ENCODE measurements around the gene NIBAN1.
A peak's percentile ranks its signal among the peaks of the same experiment; 100 is the strongest.
"Not testable (repeated sequence)": the region's sequence is repeated elsewhere in the genome, so short reads cannot be mapped to it uniquely, and the experiment has no call there.

Gene NIBAN1, protein sequence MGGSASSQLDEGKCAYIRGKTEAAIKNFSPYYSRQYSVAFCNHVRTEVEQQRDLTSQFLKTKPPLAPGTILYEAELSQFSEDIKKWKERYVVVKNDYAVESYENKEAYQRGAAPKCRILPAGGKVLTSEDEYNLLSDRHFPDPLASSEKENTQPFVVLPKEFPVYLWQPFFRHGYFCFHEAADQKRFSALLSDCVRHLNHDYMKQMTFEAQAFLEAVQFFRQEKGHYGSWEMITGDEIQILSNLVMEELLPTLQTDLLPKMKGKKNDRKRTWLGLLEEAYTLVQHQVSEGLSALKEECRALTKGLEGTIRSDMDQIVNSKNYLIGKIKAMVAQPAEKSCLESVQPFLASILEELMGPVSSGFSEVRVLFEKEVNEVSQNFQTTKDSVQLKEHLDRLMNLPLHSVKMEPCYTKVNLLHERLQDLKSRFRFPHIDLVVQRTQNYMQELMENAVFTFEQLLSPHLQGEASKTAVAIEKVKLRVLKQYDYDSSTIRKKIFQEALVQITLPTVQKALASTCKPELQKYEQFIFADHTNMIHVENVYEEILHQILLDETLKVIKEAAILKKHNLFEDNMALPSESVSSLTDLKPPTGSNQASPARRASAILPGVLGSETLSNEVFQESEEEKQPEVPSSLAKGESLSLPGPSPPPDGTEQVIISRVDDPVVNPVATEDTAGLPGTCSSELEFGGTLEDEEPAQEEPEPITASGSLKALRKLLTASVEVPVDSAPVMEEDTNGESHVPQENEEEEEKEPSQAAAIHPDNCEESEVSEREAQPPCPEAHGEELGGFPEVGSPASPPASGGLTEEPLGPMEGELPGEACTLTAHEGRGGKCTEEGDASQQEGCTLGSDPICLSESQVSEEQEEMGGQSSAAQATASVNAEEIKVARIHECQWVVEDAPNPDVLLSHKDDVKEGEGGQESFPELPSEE

DNA sequence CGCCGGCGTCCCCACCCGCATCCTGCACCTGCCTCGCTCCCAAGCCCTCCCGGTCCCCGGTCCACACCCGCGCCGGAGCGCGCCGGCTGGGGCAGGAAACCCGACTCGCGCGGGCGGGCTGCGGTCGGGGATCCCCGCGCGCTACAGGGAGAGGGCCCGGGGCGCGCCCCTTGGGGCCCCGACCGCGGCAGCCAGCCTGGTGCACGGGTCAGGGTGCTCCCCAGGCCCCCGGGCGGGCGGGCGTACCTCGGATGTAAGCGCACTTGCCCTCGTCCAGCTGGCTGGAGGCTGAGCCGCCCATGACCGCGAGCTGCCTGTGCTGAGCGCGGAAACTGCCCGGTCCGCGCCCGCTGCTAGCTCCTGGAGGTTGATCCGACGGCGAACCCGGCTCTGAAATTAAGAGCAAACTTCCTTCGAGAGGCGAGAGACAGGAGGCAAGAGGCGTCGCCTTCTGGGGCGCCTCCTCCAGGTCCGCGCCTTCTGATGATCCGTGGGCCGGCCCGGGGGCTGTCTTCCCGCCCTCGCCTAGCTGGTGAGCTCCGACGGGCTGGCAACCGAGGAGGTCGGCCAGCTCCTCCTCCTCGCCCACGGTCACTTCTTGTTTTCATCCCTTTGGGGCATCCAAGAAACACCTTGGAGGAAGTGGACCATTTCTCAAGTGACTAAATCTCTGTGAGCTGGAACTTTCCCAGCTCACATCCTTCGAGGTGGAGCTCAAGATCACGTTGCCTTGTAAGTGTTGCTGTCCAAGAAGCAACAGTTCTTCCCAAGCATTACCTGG, at the start of gene NIBAN1:
Gene NIBAN1, minus strand, starts transcription at position 453 of the 781 bp plus-strand sequence. Its CDS starts 152 bp downstream, at position 301.
- DNase-seq, result peak; percentile 51

DNA sequence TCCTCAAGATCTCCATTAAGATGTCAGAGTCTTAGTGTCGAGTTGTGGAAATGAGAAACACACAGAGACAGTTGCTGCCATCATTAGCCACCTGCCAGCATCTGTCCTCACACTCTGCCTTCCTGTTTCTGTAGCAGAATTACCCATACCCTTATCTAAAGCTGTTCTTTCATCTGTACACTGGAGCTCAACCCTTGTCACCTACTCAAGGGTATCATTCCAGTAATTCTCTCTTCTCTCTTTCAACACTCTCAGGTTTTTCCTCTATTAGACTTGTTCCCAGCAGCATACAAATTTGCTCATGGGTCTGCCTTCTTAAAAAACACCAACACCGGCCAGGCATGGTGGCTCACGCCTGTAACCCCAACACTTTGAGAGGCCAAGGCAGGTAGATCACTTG, 43.7 kb upstream of the NIBAN1 start:
- DNase-seq, result no peak

DNA sequence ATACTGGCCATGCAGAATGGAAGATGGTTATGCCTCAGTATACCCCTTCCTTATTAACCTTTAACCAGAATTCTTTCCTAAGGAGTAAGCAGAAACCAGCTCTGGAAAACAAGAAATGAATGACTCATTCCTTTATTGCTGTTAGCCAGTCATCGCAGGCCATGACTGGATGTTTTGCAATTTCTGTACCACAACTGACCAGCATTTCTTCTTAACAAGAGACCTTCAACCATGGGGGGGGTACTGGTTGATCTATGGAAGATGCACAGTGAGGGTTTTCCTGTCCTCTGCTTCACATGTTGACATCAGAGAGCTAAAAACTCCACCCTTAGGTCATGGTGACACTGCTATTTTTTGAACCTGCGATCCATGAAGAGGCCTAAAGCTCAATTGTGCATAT, 43.0 kb upstream of the NIBAN1 start:
- DNase-seq, result no peak

DNA sequence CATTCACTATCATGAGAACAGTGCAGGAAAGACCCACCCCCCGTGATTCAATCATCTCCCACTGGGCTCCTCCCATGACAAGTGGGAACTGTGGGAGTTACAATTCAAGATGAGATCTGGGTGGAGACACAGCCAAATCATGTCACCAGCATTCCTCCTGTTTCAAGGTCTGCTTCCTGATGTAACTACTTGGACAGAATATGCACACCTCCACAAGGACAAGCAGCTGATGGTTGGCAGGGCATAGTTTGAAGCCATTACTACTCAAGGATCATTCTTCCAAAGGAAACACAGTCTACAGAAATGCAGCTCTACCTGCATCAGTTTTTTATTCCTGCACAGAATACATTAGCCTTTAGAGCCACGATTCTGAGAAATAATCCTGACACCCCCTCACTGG, 42.6 kb upstream of the NIBAN1 start:
- DNase-seq, result no peak

DNA sequence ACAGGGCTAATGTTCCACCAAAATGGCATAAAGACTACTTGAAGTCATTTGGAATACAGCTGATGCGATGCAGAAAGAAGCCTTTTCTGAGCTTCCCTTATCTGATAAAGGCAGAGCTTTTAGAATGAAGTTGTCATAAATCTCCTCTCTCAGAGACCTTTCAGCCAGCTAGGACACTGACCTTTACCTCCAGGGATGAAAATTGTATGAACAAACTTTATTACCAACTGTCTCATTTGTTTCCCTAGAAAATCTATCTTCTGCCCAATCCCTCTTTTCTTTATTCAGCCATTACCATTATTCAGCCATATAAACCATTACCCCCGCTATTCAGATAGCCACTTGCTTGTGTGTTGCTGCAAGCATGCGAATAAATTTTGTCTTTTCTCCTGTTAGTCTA, 41.3 kb upstream of the NIBAN1 start:
- DNase-seq, result no peak

DNA sequence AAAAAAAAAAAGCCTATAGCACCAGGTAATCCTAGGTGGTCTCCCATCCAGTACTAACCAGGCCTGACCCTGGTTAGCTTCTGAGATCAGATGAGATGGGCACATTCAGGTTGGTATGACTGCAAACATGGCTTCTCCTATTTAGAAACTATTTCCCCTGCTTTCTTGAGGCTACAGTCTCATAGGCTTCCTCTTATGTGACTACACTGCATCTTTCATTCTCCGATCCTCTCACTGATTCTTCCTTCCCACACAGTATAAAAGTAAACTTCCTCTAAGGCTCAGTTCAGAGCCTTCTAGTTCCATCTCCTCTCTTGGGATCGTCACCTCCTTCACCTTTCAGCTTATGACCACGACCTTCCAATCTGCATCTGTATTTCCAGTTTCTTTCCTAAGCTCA, 40.6 kb upstream of the NIBAN1 start:
- no peak for DNase-seq

DNA sequence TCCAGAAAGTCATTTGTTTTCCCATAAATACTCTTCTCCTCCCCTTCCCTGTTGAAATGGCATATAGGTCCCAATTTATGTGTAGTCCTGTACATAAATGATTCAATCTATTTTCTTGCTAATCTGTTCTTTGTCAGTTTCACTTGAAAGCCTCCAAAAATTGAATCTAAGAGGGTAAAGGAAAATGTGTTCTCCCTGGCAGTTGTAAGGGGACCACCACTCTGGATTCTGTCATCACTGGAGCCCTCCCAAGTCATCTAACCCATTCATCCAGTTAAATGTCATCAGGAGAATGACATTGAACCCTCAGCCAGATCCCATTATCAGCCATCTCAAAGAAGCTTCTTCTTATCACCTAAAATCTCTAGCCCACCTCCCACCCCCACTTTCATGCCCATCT, 36.1 kb upstream of the NIBAN1 start:
- DNase-seq, result no peak

DNA sequence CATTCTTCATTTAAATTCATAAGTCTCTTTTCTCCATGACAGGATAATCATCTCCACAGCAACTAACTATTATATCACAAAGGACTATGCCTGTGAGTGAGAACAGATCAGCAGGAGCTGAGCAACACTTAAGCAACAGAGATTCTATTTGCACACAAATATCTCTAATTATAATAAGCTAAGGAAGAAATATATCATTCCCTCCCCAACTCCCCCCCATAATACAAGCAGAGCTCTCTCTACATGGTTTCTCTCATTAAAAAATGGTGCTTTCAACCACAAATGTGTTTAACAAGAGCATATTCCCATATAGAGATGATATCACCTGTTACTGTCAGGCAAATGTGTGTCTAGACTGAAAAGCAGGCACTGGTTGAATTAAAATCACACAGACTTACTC, 34.5 kb upstream of the NIBAN1 start:
- no peak for DNase-seq

DNA sequence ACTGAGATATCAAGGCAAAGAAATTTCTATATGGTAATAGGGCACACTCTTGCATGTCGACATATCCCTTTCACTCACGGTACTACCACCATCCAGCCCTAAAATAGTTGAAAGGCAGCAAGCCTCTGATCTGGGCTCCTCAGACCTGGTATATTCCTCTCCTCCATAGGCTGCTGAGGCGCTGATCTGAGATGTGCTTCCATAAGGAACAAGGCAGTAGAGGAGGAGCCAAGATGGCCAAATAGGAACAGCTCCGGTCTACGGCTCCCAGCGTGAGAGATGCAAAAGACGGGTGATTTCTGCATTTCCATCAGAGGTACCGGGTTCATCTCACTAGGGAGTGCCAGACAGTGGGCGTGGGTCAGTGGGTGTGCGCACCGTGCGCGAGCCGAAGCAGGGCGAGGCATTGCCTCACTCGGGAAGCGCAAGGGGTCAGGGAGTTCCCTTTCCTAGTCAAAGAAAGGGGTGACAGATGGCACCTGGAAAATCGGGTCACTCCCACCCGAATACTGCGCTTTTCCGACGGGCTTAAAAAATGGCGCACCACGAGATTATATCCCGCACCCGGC, 27.1 kb upstream of the NIBAN1 start:
- not testable (repeated sequence) for DNase-seq

DNA sequence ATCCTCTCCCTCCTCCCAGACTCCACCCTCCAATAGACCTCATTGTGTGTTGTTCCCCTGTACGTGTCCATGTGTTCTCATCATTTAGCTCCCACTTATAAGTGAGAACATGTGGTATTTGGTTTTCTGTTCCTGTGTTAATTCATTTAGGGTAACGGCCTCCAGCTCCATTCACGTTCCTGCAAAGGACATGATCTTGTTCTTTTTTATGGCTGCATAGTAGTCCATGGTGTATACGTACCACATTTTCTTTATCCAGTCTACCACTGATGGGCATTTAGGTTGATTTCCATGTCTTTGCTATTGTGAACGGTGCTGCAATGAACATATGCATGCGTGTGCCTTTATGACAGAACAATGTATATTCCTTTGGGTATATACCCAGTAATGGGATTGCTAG, 25.7 kb upstream of the NIBAN1 start:
- not testable (repeated sequence) for DNase-seq

DNA sequence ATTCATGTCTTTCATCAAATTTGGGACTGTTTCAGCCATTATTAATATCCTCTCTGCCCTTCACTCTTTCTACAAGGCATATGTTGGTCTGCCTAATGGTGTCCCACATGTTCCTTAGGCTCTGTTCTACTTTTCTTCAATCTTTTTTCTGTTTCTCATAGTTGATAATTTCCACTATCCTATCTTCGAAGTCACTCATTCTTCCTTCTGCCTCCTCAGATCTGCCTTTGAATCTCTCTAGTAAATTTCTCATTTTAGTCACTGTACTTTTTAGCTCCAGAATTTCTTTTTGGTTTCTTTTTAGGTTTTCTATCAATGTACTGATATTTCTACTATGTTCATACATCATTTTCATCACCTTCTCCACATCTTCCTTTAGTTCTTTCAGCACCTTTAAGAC, 20.0 kb upstream of the NIBAN1 start:
- no peak for DNase-seq

DNA sequence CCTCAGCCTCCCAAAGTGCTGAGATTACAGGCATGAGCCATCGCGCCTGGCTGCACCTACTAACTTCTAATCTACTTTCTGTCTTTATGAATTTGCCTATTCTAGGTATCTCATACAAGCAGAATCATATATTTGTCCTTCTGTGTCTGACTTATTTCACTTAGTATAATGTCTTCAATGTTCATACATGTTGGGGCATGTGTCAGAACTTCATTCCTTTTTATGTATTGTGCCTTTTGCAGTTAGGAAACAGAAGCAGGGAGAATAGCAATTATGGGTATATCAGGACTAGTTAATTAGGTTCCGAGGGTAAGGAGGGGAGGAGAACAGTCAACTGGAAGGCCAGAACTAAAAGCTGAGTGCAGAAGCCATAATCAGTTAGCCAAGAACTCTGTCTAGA, 18.0 kb upstream of the NIBAN1 start:
- DNase-seq, result no peak

DNA sequence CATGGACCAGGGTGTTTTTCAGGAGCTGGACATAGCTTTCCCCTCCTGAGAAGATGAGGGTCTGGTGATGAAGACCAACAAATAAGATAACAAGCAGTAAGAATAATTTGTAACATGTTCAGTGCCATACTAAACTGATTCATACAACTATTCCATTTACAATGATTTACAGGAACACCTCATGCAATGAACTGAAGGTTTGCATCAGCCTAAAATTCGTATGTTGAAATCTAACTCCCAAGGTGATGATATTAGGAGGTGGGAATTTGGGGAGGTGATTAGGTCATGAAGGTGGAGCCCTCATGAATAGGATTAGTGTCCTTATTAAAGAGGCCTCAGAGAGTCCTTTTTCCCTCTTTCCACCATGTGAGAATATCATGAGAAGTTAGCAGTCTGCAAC, 15.9 kb upstream of the NIBAN1 start:
- DNase-seq, result no peak

DNA sequence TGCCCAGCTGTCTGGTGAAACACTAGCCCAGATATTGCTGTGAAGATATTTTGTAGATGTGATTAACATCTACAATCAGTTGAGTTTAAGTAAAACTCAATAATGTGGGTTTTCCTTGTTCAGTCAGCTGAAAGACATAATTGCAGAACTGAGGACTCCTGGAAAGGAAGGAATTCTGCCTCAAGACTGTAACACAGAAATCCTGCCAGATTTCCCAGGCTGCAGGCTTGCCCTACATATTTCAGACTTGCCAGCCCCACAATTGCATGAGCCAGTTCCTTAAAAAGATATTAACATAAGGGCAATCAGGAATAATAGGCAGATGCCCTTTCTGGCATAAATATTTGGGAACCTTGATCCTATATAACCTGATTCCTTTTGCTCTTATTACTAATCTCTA, 14.2 kb upstream of the NIBAN1 start:
- no peak for DNase-seq

DNA sequence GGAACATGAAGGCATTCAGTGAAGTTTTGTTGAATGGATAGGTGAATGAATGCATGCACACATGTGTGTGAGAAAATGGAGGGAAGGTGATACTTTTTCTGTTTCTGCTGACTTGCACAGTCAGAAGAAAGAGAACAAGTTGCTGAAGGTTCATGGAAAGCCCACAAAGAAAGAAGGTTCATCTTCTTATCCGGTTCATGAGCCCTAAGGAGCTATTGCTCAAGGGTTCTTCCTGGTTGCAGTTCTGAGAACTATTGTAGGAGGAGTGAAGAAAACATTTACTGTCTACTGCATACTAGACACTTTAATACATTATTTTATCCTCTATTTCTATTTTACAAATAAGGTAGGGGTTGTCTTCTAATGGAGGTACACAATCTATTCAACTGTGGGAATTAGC, 13.4 kb upstream of the NIBAN1 start:
- DNase-seq, result no peak

DNA sequence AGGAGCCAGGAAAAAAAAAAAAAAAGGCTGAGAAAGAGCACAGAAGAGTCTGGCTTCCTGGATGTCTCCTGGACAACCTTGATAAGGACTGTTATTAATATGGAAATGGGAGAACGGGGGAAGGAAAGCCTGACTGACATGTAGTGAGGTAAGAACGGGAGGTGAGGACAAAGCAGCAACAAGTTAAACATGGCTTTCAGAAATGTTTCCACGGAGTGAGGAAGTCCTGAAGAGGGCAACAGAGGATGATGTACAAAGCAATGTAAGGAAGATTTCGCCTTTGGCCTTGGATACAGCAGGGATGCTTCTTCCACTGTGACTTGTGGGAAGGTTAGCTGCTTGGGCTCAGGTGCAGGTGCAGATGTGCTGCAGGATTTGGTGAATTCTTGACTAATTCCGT, 11.9 kb upstream of the NIBAN1 start:
- DNase-seq, result no peak

DNA sequence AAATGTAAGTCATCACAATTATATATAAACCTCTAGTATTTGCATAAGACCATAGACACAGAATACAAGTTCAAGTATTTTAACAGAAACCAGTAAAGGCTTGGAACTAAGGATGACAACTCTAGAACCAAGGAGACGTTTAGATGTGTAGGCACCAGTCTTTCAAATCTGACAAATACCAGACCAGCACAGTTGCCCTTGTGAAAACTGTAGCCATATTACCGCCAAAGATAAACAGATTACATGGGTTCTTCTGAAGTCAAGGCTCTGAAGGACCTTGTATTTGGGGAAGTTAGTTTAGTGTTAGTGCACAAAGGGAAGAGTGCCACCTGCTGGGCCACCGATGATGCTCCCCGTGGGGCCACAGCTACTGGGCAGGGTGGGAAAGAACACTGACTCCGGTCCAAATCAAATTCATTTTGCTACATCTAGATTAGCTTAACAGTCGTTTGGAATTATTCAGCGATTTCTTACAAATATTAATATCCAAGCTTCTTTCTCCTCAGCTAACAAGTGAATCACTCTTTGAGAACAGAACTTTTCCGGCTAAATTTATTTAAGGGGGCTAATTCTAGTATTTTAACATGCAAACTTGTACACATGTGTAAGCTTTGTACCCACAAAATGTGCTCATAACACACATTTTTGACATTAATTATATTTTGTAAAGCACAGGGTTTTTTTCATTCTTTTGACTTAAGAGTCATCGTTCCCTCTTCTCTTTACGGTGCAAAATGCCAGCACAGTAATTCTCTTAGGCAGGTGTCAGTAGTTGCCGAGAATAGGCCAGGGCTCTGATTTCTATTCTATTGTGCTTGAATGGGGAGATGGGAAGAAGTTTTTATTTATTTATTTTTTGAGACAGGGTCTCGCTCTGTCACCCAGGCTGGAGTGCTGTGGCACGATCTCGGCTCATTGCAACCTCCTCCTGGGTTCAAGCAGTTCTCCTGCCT, 8.0 kb upstream of the NIBAN1 start:
- peak; percentile 67 to 69 for DNase-seq

DNA sequence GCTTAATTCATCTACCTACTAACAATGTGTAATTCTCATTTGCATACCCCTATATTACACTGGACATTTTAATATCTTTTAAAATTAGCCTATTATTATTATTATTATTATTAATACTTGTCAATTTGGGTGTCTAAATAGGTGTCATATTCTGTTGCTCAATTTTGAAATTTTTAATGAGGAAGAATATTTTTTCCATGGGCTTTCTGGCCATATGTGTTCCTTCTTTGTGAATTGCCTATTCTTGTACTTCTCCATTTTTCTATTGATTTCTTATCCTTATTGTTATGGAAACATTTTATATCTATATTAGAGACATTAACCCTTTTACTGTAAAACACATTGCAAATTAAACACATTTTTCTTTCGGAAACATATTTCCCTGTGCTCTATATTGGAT, 6.4 kb upstream of the NIBAN1 start:
- no peak for DNase-seq

DNA sequence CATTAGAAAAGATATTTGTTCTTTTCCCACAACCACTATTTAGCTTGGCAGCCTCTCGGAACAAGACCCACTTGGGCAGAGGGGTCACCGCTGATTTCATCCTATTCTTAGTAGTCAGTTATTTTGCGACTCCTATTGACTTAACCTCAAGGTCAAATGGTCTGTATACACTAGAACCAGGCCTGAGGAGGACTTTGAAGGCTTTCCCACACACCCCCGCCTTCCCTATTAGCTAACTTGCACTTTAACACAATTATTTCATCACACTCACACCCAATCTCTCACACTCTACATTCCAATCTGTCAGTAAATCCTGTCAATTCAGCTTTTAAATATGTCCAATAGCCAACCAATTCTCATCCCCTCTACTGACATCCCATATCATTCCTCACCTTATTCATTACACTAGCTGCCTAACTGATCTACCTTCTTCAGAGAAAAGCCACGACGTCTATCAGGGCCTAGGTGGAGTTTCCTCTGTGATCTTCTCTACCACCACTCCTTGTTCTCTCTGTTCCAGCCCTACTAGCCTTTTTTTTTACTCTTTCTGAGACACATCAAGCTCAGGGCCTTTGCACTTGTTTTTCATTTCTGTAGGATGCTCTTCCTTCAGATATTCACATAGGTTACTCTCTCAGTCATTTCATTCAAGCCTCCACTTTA, 1.0 kb upstream of the NIBAN1 start:
- no peak for DNase-seq

DNA sequence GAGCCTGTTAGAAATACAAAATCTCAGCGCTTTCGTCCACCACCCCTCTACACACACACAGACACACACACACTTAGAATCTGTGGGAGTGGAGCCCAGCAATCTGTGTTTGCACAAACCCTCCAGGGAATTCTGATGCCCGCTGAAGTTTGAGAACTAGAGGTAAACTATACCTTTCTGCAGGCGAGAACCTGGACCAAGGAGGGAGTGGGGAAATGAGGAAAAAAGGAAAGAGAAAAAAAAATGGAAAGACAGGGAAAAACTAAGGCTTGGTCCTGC, 468 bp upstream of the NIBAN1 start:
- DNase-seq, result no peak
